ENCODE results near the gene DNAJC22.
"Not testable (repeated sequence)": the region's sequence is repeated elsewhere in the genome, so short reads cannot be mapped to it uniquely, and the experiment has no call there.

The DNAJC22 gene

GRCh38 chr12:49346659-49347310 lies at the start of gene DNAJC22:
Gene DNAJC22, plus strand, starts transcription at chr12:49346888. Its CDS starts 1,985 bp downstream, at chr12:49348873.
- DNase-seq, result no peak

GRCh38 chr12:49297695-49298060 lies 49.0 kb upstream of the DNAJC22 start:
- no peak for DNase-seq

GRCh38 chr12:49298160-49298559 lies 48.5 kb upstream of the DNAJC22 start:
- no peak for DNase-seq

GRCh38 chr12:49301760-49302159 lies 44.9 kb upstream of the DNAJC22 start:
- no peak for DNase-seq

DNA sequence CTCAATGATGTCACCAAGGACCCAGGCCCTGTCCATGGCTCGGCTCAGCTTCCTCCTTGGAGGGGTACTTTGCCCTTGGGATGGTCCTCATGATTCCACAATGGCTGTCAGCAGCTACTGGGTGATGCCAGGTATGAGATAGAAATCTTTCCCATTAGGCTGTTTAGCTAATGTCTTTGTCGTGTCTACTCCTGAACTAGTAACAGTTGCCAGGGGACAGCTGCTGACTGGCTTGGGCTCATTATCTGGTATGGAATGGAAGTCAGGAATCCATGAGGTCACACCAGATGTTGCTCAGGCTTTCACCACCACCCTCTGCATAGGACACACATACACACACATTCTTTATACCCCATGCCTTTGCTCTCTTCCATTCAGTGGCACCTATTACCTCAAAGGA lies 42.5 kb upstream of the DNAJC22 start:
- DNase-seq, result no peak

GRCh38 chr12:49305762-49306510 lies 40.8 kb upstream of the DNAJC22 start:
- no peak for DNase-seq

DNA sequence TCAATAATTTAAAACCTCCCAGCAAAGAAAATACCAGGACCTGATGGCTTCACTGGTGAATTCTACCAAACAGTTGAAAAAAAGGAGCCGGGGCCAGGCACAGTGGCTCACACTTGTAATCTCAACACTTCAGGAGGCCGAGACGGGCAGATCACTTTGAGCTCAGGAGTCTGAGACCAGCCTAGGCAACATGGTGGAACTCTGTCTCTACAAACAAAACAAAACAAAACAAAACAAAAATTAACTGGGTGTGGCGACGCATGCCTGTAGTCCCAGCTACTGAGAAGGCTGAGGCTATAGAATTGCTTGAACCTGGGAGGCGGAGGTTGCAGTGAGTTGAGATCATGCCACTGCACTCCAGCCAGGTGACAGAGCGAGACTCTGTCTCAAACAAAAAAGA lies 37.3 kb upstream of the DNAJC22 start:
- no peak for DNase-seq

GRCh38 chr12:49310451-49311000 lies 36.2 kb upstream of the DNAJC22 start:
- DNase-seq, result not testable (repeated sequence)

GRCh38 chr12:49314811-49315210 lies 31.9 kb upstream of the DNAJC22 start:
- DNase-seq, result no peak

GRCh38 chr12:49317118-49317517 lies 29.6 kb upstream of the DNAJC22 start:
- not testable (repeated sequence) for DNase-seq

- not testable (repeated sequence) for DNase-seq
Measured at GRCh38 chr12:49320411-49321103, 26.1 kb upstream of the DNAJC22 start.

DNA sequence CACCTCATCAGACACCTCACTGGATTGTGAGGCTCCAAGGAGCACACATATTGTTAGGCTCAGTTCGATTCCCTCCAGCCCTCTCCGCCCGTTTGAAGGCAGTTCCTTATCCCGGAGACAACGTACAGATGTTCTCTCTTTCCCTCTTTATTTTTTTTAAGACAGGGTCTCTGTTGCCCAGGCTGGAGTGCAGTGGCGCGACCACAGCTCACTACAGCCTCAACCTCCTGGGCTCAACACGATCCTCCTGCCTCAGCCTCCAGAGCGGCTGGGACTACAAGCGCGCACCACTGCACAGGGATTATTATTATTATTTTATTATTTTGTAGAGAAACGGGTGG lies 24.4 kb upstream of the DNAJC22 start:
- DNase-seq, result no peak

- DNase-seq, result peak; percentile 59 to 99 (median 95)
Measured at GRCh38 chr12:49322708-49323523, 23.8 kb upstream of the DNAJC22 start, which contains the start of gene TROAP. Gene TROAP, plus strand, starts transcription at chr12:49323255. Its CDS starts 354 bp downstream, at chr12:49323609.

GRCh38 chr12:49323524-49324097 lies 23.1 kb upstream of the DNAJC22 start:
- DNase-seq, result no peak

DNA sequence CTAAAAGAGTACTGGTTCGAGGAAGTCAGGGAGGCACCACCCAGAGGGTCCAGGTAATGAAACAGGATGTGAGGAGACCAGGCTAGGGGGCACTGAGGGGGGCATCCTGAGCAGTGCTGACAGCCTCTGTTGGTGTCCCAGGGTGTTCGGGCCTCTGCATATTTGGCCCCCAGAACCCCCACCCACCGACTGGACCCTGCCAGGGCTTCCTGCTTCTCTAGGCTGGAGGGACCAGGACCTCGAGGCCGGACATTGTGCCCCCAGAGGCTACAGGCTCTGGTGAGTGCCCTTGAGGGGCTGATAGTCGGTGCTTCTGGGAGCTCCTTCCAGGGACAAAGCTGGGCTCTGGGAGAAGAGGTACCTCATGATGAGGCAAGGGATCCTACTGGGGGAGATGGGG lies 21.1 kb upstream of the DNAJC22 start:
- DNase-seq, result no peak

GRCh38 chr12:49327368-49327767 lies 19.3 kb upstream of the DNAJC22 start:
- no peak for DNase-seq

- DNase-seq, result no peak
Measured at GRCh38 chr12:49327887-49328286, 18.8 kb upstream of the DNAJC22 start.

GRCh38 chr12:49328816-49329215 lies 17.9 kb upstream of the DNAJC22 start:
- no peak for DNase-seq

DNA sequence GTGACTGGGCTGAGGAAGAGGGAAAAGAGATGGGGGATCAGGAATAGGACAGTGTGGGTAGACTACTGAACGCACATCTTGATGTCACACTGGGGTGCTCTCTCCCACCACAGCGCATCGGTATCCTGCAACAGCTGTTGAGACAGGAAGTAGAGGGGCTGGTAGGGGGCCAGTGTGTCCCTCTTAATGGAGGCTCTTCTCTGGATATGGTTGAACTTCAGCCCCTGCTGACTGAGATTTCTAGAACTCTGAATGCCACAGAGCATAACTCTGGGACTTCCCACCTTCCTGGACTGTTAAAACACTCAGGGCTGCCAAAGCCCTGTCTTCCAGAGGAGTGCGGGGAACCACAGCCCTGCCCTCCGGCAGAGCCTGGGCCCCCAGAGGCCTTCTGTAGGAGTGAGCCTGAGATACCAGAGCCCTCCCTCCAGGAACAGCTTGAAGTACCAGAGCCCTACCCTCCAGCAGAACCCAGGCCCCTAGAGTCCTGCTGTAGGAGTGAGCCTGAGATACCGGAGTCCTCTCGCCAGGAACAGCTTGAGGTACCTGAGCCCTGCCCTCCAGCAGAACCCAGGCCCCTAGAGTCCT lies 16.6 kb upstream of the DNAJC22 start:
- DNase-seq, result no peak

GRCh38 chr12:49330631-49331379 lies 15.9 kb upstream of the DNAJC22 start:
- DNase-seq, result no peak

Measured in hypothalamus (tissue), 51 donors.